ENCODE measurements around the gene RBM33. TPM values are rescaled to one million over a fixed set of nuclear protein-coding genes. Genes with fewer than 3 reads are reported as not detected.

The RBM33 gene
- total RNA-seq, 1 experiment from 2014 or later, result 7.3 TPM

DNA sequence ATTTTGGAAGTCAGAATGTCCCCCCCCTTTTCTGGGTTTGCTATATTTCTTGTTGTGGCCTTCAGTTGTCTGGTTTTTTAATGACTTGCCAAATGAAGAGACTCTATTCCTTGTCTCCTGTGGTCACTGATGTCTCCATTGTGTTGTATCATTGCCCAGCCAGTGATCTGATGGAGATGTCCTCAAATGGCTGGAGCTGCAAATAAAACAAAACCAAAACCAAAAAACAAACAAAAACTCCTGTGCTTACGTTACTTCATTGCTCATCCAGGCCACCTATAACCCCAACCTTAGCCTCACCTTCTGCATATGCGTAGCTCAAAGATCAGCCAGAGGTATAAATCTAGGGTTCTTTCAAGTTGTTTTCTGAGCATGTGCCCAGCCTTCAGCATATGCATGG is 5.1 kb downstream of the RBM33 start:
- no peak for DNase-seq (ENCODE audit: low read depth)
- in situ Hi-C loops (cut with HindIII; ENCODE audit: low pct_unique_long_range_greater_than_20kb, low sequenced_read_pairs), result no loop called here

DNA sequence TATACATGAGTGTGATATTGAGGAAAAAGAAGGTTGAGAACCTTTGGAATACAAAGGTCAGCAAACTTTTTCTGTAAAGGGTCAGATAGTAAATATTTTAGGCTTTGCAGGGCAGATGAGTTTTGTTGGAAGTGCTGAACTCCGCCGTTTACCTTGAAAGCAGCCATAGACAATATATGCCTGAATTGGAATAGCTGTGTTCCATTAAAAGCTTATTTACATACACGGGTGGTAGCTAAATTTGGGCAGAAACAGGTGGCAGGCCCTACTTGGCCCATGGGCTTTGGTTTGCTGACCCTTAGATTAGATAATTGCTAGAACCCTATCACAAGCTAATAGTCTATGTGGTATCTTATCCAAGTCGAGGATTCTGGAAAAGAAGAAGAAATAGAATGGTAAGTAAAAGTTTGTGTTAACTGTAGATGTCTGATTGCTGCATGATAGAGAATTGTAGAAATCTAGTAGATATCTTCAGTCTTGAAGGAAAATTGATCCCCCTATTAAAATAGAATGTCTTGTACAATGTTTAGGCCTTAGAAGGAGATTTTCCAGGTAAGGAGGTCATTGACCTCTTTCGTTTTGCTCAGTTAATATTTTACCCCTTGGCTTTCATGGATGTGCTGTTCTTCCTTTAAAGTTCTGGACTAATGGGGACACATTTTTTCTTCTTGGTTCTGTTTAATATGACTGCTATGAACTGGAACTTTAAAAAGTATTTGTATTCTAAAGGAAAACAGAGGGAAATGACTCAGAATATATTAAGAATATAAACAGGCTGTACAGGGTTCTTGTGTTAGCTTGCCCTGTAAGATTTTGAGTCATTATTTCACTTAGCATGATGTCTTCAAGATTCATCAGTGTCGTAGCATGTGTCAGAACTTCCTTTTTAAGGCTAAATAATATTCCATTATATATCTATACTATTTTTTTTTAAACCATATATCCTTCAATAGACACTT is 8.0 kb downstream of the RBM33 start:
- in situ Hi-C loops (cut with HindIII; ENCODE audit: low pct_unique_long_range_greater_than_20kb, low sequenced_read_pairs), result no loop called here
- peak; percentile 17 for DNase-seq (ENCODE audit: low read depth)

DNA sequence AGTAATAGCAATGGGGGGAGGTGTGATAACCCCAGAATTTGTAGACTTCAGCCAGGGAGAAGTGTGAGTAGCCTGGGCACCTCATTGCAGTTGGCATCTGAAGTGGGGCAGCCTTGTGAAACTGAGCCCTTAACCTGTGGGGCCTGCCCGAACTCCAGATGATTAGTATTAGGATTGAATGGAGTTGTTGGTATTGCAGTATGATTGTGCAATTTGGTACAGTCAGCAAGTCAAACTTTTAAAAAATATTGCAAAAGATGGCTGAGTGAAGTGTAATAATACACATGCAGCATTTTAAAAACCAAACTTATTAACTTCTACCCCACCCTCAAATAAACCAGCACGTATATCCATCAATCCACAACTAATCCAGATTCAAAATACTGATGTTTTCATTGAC is 9.3 kb downstream of the RBM33 start:
- no peak for DNase-seq (ENCODE audit: low read depth)
- in situ Hi-C loops (cut with HindIII; ENCODE audit: low pct_unique_long_range_greater_than_20kb, low sequenced_read_pairs), result no loop called here

DNA sequence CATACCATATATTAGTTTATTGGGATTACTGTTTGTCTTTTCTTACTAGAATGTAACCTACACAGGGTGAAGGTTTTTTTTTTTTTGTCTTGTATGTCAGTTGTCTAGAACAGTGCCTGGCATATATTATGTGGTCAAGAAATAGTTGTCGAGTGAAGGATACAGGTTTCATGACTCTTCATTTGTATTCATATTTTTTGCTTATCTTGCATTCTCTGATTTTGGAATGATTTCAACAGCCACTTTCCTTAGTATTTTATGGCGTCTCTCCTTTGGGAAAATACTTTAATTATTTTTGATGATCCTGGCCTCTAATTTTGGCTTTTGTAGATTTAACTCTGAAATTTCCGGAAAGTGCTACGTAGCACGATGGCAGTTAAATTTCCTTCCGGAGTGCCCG is 12.4 kb downstream of the RBM33 start:
- DNase-seq (ENCODE audit: low read depth), result no peak
- in situ Hi-C loops (cut with HindIII; ENCODE audit: low pct_unique_long_range_greater_than_20kb, low sequenced_read_pairs), result no loop called here

GRCh38 chr7:155660059-155660757 is 15.7 kb downstream of the RBM33 start:
- in situ Hi-C loops (cut with HindIII; ENCODE audit: low pct_unique_long_range_greater_than_20kb, low sequenced_read_pairs), result no loop called here
- no peak for DNase-seq (ENCODE audit: low read depth)

DNA sequence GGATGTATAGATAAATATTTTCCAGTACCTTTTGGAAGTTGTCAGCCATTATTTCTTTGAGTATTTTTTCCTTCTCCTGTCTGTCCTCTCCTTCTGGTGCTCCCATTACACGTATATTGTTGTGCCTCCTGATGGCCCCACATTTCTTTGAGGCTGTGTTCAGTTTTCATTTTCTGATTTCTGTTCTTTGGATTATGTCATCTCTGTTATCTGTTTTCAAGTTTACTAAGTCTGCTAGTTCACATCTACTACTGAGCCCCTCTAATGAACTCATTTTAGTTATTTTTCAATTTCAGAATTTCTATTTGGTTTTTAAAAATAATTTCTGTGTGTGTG is 16.3 kb downstream of the RBM33 start:
- in situ Hi-C loops (cut with HindIII; ENCODE audit: low pct_unique_long_range_greater_than_20kb, low sequenced_read_pairs), result no loop called here
- DNase-seq (ENCODE audit: low read depth), result no peak

DNA sequence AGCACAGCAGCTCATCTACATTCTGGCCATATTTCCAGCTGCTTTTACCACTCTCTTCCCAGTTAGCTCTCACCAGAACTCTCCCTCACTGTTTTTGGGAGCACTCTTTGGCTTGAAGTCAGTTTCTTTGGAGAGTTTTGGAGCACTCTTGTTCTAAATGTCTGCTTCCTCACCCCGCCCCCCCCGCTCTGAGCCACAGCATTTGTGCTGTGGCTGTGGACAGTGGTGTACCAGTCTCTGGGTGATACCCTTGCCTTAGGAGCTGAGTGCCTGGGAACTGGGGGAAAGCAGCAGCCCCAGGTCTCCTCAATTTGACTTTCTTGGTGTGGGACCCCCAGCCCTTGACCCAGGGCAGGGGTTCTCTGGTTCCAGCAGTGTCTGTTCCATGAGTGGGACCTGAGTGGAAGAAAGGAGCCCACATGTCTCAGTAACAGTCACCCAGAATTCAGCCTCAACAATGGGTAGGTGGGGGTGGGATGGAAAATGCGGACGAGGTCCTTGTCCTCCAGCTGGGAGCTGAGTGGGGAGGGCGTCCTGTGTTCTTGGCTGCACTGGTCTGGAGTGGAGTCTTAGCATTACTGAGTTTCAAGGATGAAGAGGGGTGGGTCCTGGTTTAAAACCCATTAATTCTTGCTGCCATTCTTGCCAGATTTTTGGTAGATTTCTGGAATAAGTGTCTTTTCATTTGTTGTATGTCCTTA is 18.0 kb downstream of the RBM33 start:
- in situ Hi-C loops (cut with HindIII; ENCODE audit: low pct_unique_long_range_greater_than_20kb, low sequenced_read_pairs), result no loop called here
- no peak for DNase-seq (ENCODE audit: low read depth)

GRCh38 chr7:155663937-155664336 is 19.5 kb downstream of the RBM33 start:
- no peak for DNase-seq (ENCODE audit: low read depth)
- in situ Hi-C loops (cut with HindIII; ENCODE audit: low pct_unique_long_range_greater_than_20kb, low sequenced_read_pairs), result no loop called here

DNA sequence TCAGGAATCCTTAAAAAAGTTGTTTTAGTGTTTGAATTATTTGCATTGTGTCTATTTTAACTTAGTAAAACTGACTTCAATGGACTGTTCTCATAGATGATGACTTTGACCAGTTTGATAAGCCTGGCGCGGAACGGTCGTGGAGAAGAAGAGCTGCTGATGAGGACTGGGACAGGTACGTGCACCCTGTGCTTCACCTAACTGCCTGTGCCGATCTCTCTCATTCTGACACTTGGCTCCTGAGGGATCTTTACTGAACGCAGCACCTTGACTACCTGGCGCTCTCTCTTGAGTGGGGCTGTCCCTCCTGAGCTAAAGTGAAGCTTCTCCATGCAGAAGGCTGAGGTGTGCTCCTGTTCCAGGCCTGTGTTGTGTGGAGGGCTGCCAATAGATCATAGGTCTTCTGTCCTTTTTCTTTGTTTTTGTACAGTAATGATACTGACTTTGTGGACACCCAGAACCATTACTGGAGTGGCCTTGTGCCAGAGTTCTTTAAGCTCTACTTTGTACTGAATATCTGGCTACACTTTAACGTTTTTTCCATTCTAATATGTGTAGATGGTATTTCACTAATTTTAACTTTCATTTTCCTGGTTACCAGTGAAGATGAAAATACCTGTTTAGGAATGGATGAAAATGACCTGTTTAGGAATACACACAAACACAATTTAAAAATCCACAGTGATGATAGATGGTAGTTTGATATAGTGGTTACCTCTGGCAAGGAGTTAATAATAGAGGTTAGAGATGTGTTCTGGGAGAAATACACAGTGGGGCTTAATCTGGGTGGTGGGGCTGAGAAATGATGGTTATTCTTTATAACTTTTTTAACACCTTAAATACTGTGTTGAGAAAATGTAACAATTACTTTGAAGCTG is 20.9 kb downstream of the RBM33 start:
- peak; percentile 17 for DNase-seq (ENCODE audit: low read depth)
- in situ Hi-C loops (cut with HindIII; ENCODE audit: low pct_unique_long_range_greater_than_20kb, low sequenced_read_pairs), result no loop called here

GRCh38 chr7:155665957-155666287 is 21.5 kb downstream of the RBM33 start:
- in situ Hi-C loops (cut with HindIII; ENCODE audit: low pct_unique_long_range_greater_than_20kb, low sequenced_read_pairs), result no loop called here
- DNase-seq (ENCODE audit: low read depth), result peak; percentile 70

GRCh38 chr7:155667241-155667829 is 22.9 kb downstream of the RBM33 start:
- in situ Hi-C loops (cut with HindIII; ENCODE audit: low pct_unique_long_range_greater_than_20kb, low sequenced_read_pairs), result no loop called here

GRCh38 chr7:155669717-155670505 is 25.4 kb downstream of the RBM33 start:
- in situ Hi-C loops (cut with HindIII; ENCODE audit: low pct_unique_long_range_greater_than_20kb, low sequenced_read_pairs), result no loop called here
- DNase-seq (ENCODE audit: low read depth), result no peak

More at GRCh38 chr7:155667241-155667829, 22.9 kb downstream of the RBM33 start:
- no peak for DNase-seq (ENCODE audit: low read depth)

DNA sequence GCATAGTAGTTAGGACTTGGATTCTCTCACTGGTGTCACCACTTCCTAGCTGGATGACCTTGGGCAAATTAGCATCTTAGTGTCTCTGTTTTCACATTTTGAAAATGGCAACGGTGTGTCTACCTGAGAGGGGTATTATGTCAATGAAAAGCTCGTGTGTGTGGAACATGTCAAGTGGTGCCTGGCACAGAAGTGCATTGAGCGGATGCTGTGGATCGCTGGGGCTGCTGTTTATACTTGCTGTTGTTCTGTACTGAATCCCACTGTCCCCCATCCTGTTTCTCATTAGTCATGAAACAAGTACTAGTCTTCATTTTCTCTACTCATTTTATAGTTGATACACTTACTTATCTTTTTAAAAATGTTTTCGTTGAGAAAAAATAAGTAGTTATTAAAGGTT is 26.1 kb downstream of the RBM33 start:
- no peak for DNase-seq (ENCODE audit: low read depth)
- in situ Hi-C loops (cut with HindIII; ENCODE audit: low pct_unique_long_range_greater_than_20kb, low sequenced_read_pairs), result no loop called here

DNA sequence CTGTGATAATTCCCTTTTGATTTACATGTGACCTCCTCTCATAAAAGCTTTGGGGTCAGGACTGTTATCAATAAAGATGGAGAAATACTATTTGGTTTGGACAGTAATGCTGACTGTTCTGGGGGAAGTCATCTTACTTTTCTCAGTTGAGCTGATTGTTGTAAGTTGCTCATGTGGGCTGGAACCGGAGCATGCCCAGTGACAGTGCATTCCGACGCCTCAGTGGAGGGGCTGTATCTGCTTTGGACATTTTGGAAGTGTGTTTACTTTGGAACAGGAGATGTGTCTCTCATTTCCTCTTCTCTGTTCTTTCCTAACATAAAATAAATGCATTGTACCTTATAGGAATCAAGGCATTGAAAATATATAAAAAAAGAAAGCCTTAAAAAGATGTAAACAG is 30.1 kb downstream of the RBM33 start:
- in situ Hi-C loops (cut with HindIII; ENCODE audit: low pct_unique_long_range_greater_than_20kb, low sequenced_read_pairs), result no loop called here

GRCh38 chr7:155676052-155676451 is 31.6 kb downstream of the RBM33 start:
- in situ Hi-C loops (cut with HindIII; ENCODE audit: low pct_unique_long_range_greater_than_20kb, low sequenced_read_pairs), result no loop called here
- DNase-seq (ENCODE audit: low read depth), result no peak

More for the DNA sequence above, 30.1 kb downstream of the RBM33 start:
- DNase-seq (ENCODE audit: low read depth), result no peak

DNA sequence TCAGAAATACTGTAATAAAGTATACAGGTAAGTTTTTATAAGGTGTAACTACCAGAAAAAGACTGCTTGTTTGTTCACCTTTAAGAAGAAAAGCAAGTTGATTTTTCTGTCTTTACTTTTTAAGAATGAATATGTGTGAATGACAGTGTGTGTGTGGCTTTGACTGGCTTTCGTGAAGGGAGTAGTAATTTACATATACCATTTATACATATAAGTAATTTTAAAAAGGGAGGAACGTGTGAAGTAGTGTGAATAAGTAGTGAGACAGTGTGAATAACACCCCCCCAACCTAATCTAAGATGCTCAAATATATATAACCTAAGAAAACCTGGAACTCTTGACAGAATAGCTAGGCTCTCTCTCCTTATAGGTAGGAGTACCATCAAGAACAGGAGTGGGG is 33.2 kb downstream of the RBM33 start:
- in situ Hi-C loops (cut with HindIII; ENCODE audit: low pct_unique_long_range_greater_than_20kb, low sequenced_read_pairs), result no loop called here

DNA sequence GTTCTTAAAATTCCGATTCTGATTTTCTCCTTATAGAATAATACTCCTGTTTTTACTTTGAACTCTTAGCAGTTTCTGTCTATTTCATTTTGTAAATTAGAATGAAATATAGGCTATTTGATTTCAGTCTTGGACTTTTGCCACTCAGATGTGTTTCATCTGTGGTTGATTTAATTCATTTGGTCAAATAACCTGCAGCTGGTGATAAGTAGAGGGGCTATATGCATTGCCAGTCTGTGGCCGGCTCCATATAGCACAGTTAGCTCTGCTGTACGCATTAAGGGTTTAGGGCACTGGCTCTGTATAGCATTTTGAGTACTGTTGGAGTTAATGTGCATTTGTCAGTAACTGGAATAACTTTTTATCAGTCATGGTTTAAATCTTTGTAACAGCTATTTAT is 35.7 kb downstream of the RBM33 start:
- in situ Hi-C loops (cut with HindIII; ENCODE audit: low pct_unique_long_range_greater_than_20kb, low sequenced_read_pairs), result no loop called here
- DNase-seq (ENCODE audit: low read depth), result no peak

More for the DNA sequence above, 33.2 kb downstream of the RBM33 start:
- no peak for DNase-seq (ENCODE audit: low read depth)
